A673 (cell line): ENCODE results near the gene ACAT2. TPM values are rescaled to one million over a fixed set of nuclear protein-coding genes. Genes with fewer than 3 reads are reported as not detected.

Experiments used
- BruUV-seq: library from RNA; stranded (reverse); fragments of 400-500 nt; replicated peaks from 2 replicates; lab custom pipeline; 2021; lab: Mats Ljungman, UMichigan
- CTCF ChIA-PET: fragments of 300-600 bp; sonication (Branson Sonifier 250); formaldehyde crosslinking; loops from one replicate; lab custom pipeline; 2022; ENCODE audit warnings: antibody characterized with exemption; lab: Charles Lee
- POLR2A ChIA-PET: fragments of 300-600 bp; sonication (Branson Sonifier 250); formaldehyde crosslinking; loops from one replicate; lab custom pipeline; 2022; ENCODE audit warnings: antibody characterized with exemption; ENCODE audit not compliant: low non-redundant PET; lab: Charles Lee
- DNase-seq: peaks from one replicate; pipeline ENCODE4 v3.0.0-alpha.2; 2015; ENCODE audit warnings: low spot score
- H3K27ac ChIP-seq: fragments of 200-600 bp; sonication (generic); 2 replicates; pipeline ENCODE4 v1.5.1; 2016; ENCODE audit warnings: mixed run types, low read depth, mild to moderate bottlenecking, mixed read lengths, antibody characterized with exemption, low read length; ENCODE audit not compliant: poor library complexity, severe bottlenecking
- H3K27me3 ChIP-seq: fragments of 200-600 bp; sonication (generic); replicated peaks from 2 replicates; pipeline ENCODE4 v1.6.1; 2017; ENCODE audit warnings: mixed run types, low read depth, mild to moderate bottlenecking, mixed read lengths, antibody characterized with exemption, low read length; ENCODE audit not compliant: insufficient read depth, poor library complexity
- H3K36me3 ChIP-seq: fragments of 200-600 bp; sonication (generic); 2 replicates; pipeline ENCODE4 v1.6.1; 2016; ENCODE audit warnings: mixed run types, mild to moderate bottlenecking, mixed read lengths, antibody characterized with exemption, low read length; ENCODE audit not compliant: insufficient read depth, poor library complexity, severe bottlenecking
- H3K4me1 ChIP-seq: fragments of 200-600 bp; sonication (generic); 2 replicates; pipeline ENCODE4 v1.6.1; 2017; ENCODE audit warnings: mixed run types, mild to moderate bottlenecking, mixed read lengths, antibody characterized with exemption, low read length; ENCODE audit not compliant: insufficient read depth, poor library complexity, severe bottlenecking
- H3K4me3 ChIP-seq: fragments of 200-600 bp; sonication (generic); 2 replicates; pipeline ENCODE4 v1.5.1; 2016; ENCODE audit warnings: low read depth, mixed run types, mild to moderate bottlenecking, mixed read lengths, low read length; ENCODE audit not compliant: poor library complexity, severe bottlenecking
- H3K9me3 ChIP-seq: fragments of 200-600 bp; sonication (generic); 2 replicates; pipeline ENCODE4 v1.6.1; 2016; ENCODE audit warnings: mixed run types, low read depth, mild to moderate bottlenecking, mixed read lengths, antibody characterized with exemption, low read length; ENCODE audit not compliant: poor library complexity, severe bottlenecking
- EZH2 ChIP-seq: fragments of 200-600 bp; sonication (generic); IDR thresholded peaks from 2 replicates; pipeline ENCODE4 v1.6.1; 2017; ENCODE audit warnings: borderline replicate concordance, low read depth, mild to moderate bottlenecking, mixed read lengths, antibody characterized with exemption, low read length; ENCODE audit not compliant: poor library complexity, severe bottlenecking
- intact Hi-C: fragments of 100-400 bp; cut with micrococcal nuclease; formaldehyde crosslinking; loops from one replicate; pipeline ENCODE4 v1.10.0; 2022; ENCODE audit not compliant: unreplicated experiment
- total RNA-seq: library from RNA; stranded (reverse); gene quantifications from 2 replicates; pipeline ENCODE4 v1.2.3, GENCODE V29; 2021
- TF ChIP-seq, protein P1 (sequence below): fragments of 300-800, 200-600 bp; sonication (generic); conservative IDR thresholded peaks from 2 replicates; pipeline ENCODE4 v1.5.1; 2017; ENCODE audit warnings: low read depth, mild to moderate bottlenecking, antibody characterized with exemption, low read length, moderate library complexity, mixed read lengths

Gene ACAT2
- total RNA-seq, 1 experiment from 2014 or later: 250 TPM

GRCh38 chr6:159756508-159756907, 5.3 kb upstream of the ACAT2 start:
- no peak overlapping the region for H3K27ac ChIP-seq
- intact Hi-C loops: no loop called here
- TF ChIP-seq, protein P1, sequence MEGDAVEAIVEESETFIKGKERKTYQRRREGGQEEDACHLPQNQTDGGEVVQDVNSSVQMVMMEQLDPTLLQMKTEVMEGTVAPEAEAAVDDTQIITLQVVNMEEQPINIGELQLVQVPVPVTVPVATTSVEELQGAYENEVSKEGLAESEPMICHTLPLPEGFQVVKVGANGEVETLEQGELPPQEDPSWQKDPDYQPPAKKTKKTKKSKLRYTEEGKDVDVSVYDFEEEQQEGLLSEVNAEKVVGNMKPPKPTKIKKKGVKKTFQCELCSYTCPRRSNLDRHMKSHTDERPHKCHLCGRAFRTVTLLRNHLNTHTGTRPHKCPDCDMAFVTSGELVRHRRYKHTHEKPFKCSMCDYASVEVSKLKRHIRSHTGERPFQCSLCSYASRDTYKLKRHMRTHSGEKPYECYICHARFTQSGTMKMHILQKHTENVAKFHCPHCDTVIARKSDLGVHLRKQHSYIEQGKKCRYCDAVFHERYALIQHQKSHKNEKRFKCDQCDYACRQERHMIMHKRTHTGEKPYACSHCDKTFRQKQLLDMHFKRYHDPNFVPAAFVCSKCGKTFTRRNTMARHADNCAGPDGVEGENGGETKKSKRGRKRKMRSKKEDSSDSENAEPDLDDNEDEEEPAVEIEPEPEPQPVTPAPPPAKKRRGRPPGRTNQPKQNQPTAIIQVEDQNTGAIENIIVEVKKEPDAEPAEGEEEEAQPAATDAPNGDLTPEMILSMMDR: no peak
- TF ChIP-seq EZH2: no peak
- no peak overlapping the region for H3K4me3 ChIP-seq
- BruUV-seq: no TSS peak
- peaks cover 11% of the 10 kb centered on the region for H3K4me1 ChIP-seq
- no peak for DNase-seq
- no peaks in the 10 kb centered on the region for H3K27me3 ChIP-seq
- no peaks in the 10 kb centered on the region for H3K9me3 ChIP-seq
- ChIA-PET POLR2A (no interaction called here), CTCF (no interaction called here)
- H3K36me3 ChIP-seq: peaks cover 75% of the 10 kb centered on the region

- TF ChIP-seq, protein P1: 0 out of 2 replicates have a peak, but pooled peaks have one; percentile 19
- no peak for TF ChIP-seq EZH2
- Histone ChIP-seq H3K27me3 (no peaks in the 10 kb centered on the region), H3K9me3 (no peaks in the 10 kb centered on the region), H3K4me3 (no peak overlapping the region), H3K27ac (no peak overlapping the region), H3K36me3 (peaks cover 63% of the 10 kb centered on the region), H3K4me1 (peaks cover 11% of the 10 kb centered on the region)
- BruUV-seq: no TSS peak
- ChIA-PET CTCF (no interaction called here), POLR2A (no interaction called here)
- DNase-seq: no peak
- intact Hi-C loops: no loop called here
These were observed 3.5 kb upstream of the ACAT2 start for GRCh38 chr6:159758031-159759001.

GRCh38 chr6:159759645-159760044, 2.2 kb upstream of the ACAT2 start:
- peak; percentile 12 for DNase-seq
- intact Hi-C loops: no loop called here
- no TSS peak for BruUV-seq

More at GRCh38 chr6:159759645-159760044, 2.2 kb upstream of the ACAT2 start:
- Histone ChIP-seq H3K27ac (no peak overlapping the region), H3K36me3 (peaks cover 62% of the 10 kb centered on the region), H3K9me3 (no peaks in the 10 kb centered on the region), H3K27me3 (no peaks in the 10 kb centered on the region), H3K4me3 (no peak overlapping the region), H3K4me1 (peaks cover 11% of the 10 kb centered on the region)
- CTCF ChIA-PET: no interaction called here
- POLR2A ChIA-PET: interaction anchor here (0.6 kb wide), 1 partner anchor 228 kb away, joined by 10 read pairs; no protein-coding TSS in a partner anchor
- no peak for TF ChIP-seq EZH2
- TF ChIP-seq, protein P1: no peak
